Keratinocyte (primary cell): ENCODE results near the gene UBE2J2.

Experiments
- EZH2 ChIP-seq: IDR thresholded peaks from one replicate; pipeline ENCODE4 v1.6.1; 2012; ENCODE audit warnings: inconsistent platforms, mild to moderate bottlenecking, low read length, moderate library complexity
- TF ChIP-seq, protein P1 (sequence below), 3 experiments: IDR thresholded peaks in 1 of 3; conservative IDR thresholded peaks in 1 of 3; optimal IDR thresholded peaks in 1 of 3; 2 replicates in 2 of 3; 3 replicates in 1 of 3; pipeline versions ENCODE3 to v1.5.1; 2011; ENCODE audit warnings: low read length in 3 of 3, mild to moderate bottlenecking in 3 of 3, moderate library complexity in 2 of 3, control low read depth in 1 of 3, inconsistent platforms in 1 of 3; ENCODE audit not compliant: insufficient read depth in 2 of 3; ENCODE audit errors: extremely low read depth in 1 of 3

DNA sequence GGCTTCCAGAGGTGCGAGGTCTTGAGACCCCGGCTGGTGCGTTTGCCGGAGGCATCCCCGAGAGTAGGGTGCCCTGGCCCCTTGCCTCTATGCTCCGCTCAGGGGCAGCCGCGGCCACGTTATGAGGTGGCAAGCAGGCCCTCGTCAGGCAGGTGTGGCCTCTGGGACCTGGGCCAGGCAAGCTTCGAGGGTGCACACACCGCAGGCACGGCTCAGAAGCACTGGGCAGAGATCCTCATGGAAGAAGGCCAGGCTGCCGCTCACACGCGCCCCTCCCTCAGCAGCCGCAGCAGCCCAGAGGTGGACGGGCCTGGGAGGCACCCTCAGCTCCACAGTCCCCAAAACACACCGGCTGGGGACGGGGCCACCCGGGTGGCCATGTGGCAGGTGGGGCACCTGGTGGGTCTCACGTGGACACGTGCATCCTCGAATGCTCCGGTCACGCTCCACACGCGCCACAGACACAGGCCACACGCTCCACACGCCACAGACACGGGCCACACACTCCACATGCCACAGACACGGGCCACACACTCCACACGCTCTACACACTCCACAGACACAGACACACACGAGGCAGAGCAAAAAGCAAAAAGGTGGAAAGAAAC is 48.3 kb downstream of the UBE2J2 start:
- TF ChIP-seq, protein P1, sequence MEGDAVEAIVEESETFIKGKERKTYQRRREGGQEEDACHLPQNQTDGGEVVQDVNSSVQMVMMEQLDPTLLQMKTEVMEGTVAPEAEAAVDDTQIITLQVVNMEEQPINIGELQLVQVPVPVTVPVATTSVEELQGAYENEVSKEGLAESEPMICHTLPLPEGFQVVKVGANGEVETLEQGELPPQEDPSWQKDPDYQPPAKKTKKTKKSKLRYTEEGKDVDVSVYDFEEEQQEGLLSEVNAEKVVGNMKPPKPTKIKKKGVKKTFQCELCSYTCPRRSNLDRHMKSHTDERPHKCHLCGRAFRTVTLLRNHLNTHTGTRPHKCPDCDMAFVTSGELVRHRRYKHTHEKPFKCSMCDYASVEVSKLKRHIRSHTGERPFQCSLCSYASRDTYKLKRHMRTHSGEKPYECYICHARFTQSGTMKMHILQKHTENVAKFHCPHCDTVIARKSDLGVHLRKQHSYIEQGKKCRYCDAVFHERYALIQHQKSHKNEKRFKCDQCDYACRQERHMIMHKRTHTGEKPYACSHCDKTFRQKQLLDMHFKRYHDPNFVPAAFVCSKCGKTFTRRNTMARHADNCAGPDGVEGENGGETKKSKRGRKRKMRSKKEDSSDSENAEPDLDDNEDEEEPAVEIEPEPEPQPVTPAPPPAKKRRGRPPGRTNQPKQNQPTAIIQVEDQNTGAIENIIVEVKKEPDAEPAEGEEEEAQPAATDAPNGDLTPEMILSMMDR (optimal IDR thresholded peaks at IDR 0.05 in 1 of 3, IDR thresholded peaks at IDR 0.05 in 1 of 3, conservative IDR thresholded peaks at IDR 0.05 in 1 of 3; ENCODE audit: extremely low read depth in 1 of 3, insufficient read depth in 2 of 3, low read length in 3 of 3), result no peak
- TF ChIP-seq EZH2, result no peak
